ENCODE measurements around the gene ZNF142. TPM values are rescaled to one million over a fixed set of nuclear protein-coding genes. Genes with fewer than 3 reads are reported as not detected.

Gene ZNF142
- polyA plus RNA-seq, 6 donors from 2014 or later = 4.8 to 24.9 (median 5.9) TPM; not detected in 1

GRCh38 chr2:218642786-218643185, 16.6 kb downstream of the ZNF142 start:
- Mint-ChIP-seq H3K36me3 (peaks cover 8 to 21% of the 10 kb centered on the region in 2 donors), H3K27me3 (no peaks in the 10 kb centered on the region), H3K4me1 (no peaks in the 10 kb centered on the region), H3K9me3 (no peaks in the 10 kb centered on the region), H3K4me3 (peak overlapping the region in 1 of 8 donors; percentile 71), H3K27ac (no peak overlapping the region)
- no peak for DNase-seq
- ATAC-seq (ENCODE audit: low read depth in 2 of 2) = no peak

DNA sequence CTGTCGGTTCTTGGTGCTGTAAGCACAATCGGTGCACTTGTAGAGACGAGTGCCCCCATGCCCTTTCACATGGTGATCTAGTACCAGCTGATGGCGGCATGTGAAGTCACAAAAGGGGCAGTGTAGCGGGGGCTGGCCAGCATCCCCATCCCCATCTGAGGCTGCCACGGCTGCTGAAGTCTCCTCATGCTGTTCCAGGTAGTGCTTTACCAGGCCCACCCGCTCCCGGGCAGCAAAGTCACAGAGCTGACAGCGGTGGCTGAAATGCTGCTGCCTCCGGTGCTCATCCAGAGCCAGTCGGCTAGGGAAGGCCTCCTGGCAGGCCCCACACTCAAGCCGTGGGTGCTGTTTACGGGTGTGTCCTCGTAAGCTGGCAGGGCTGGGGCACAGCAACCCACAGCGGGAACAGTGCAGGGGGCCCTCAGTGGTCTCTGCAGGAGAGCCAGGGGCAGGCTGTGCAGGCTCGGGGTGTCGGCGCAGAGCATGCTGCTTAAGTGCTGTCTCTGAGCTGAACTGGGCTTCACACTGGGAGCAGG, 17.2 kb downstream of the ZNF142 start:
- H3K27ac Mint-ChIP-seq = peak overlapping the region in 1 of 6 donors; percentile 49
- H3K9me3 Mint-ChIP-seq = no peaks in the 10 kb centered on the region
- H3K27me3 Mint-ChIP-seq = no peaks in the 10 kb centered on the region
- ATAC-seq (ENCODE audit: low read depth in 2 of 2) = no peak
- peaks cover 12 to 27% of the 10 kb centered on the region in 2 donors for H3K36me3 Mint-ChIP-seq
- H3K4me1 Mint-ChIP-seq = no peaks in the 10 kb centered on the region
- no peak for DNase-seq
- no peak overlapping the region for H3K4me3 Mint-ChIP-seq

- no peak for ATAC-seq (ENCODE audit: low read depth in 2 of 2)
- no peak overlapping the region for H3K27ac Mint-ChIP-seq
Measured at GRCh38 chr2:218638372-218638771, 21.1 kb downstream of the ZNF142 start.

GRCh38 chr2:218635719-218636118, 23.7 kb downstream of the ZNF142 start:
- Mint-ChIP-seq H3K27me3 (no peaks in the 10 kb centered on the region), H3K36me3 (peaks cover 13 to 23% of the 10 kb centered on the region in 2 donors), H3K4me3 (no peak overlapping the region), H3K27ac (no peak overlapping the region), H3K4me1 (peaks cover 0 to 2% (median 0%) of the 10 kb centered on the region in 3 donors), H3K9me3 (no peaks in the 10 kb centered on the region)
- DNase-seq (no peak), ATAC-seq (ENCODE audit: low read depth in 2 of 2) (no peak)

More at GRCh38 chr2:218638372-218638771, 21.1 kb downstream of the ZNF142 start:
- no peak overlapping the region for H3K4me3 Mint-ChIP-seq
- no peak for DNase-seq
- H3K4me1 Mint-ChIP-seq = peaks cover 0 to 2% (median 0%) of the 10 kb centered on the region in 3 donors
- no peaks in the 10 kb centered on the region for H3K27me3 Mint-ChIP-seq
- no peaks in the 10 kb centered on the region for H3K9me3 Mint-ChIP-seq
- H3K36me3 Mint-ChIP-seq = peaks cover 13 to 23% of the 10 kb centered on the region in 2 donors

- Mint-ChIP-seq H3K27ac (peak overlapping the region in 1 of 6 donors; percentile 61), H3K36me3 (peaks cover 6 to 9% of the 10 kb centered on the region in 2 donors), H3K27me3 (no peaks in the 10 kb centered on the region), H3K4me3 (no peak overlapping the region), H3K9me3 (no peaks in the 10 kb centered on the region), H3K4me1 (peaks cover 0 to 2% (median 0%) of the 10 kb centered on the region in 3 donors)
- DNase-seq = no peak
- ATAC-seq (ENCODE audit: low read depth in 2 of 2) = no peak
Measured at GRCh38 chr2:218631837-218632236, 27.6 kb downstream of the ZNF142 start.

GRCh38 chr2:218627939-218628338, 31.5 kb downstream of the ZNF142 start:
- H3K4me3 Mint-ChIP-seq = no peak overlapping the region
- DNase-seq (no peak), ATAC-seq (ENCODE audit: low read depth in 2 of 2) (no peak)
- H3K27me3 Mint-ChIP-seq = no peaks in the 10 kb centered on the region
- H3K4me1 Mint-ChIP-seq = peaks cover 0 to 6% (median 4%) of the 10 kb centered on the region in 3 donors
- H3K9me3 Mint-ChIP-seq = no peaks in the 10 kb centered on the region
- H3K27ac Mint-ChIP-seq = peak overlapping the region in 2 of 6 donors; percentile 13 to 57
- H3K36me3 Mint-ChIP-seq = no peaks in the 10 kb centered on the region

GRCh38 chr2:218626369-218626768, 33.1 kb downstream of the ZNF142 start:
- Mint-ChIP-seq H3K4me3 (no peak overlapping the region), H3K27me3 (no peaks in the 10 kb centered on the region), H3K4me1 (peaks cover 0 to 6% (median 4%) of the 10 kb centered on the region in 3 donors), H3K9me3 (no peaks in the 10 kb centered on the region), H3K27ac (no peak overlapping the region), H3K36me3 (no peaks in the 10 kb centered on the region)
- ATAC-seq (ENCODE audit: low read depth in 2 of 2) (no peak), DNase-seq (no peak)

GRCh38 chr2:218623366-218623705, 36.1 kb downstream of the ZNF142 start:
- H3K4me1 Mint-ChIP-seq = peaks cover 0 to 6% (median 4%) of the 10 kb centered on the region in 3 donors
- H3K9me3 Mint-ChIP-seq = no peaks in the 10 kb centered on the region
- no peak for DNase-seq
- H3K36me3 Mint-ChIP-seq = no peaks in the 10 kb centered on the region
- H3K27me3 Mint-ChIP-seq = peaks cover 0 to 6% (median 0%) of the 10 kb centered on the region in 3 donors
- peak overlapping the region in 1 of 8 donors; percentile 7 for H3K4me3 Mint-ChIP-seq
- H3K27ac Mint-ChIP-seq = peak overlapping the region in 2 of 6 donors; percentile 62 to 90
- no peak for ATAC-seq (ENCODE audit: low read depth in 2 of 2)

- H3K4me1 Mint-ChIP-seq = peaks cover 0 to 6% (median 4%) of the 10 kb centered on the region in 3 donors
- H3K36me3 Mint-ChIP-seq = no peaks in the 10 kb centered on the region
- H3K4me3 Mint-ChIP-seq = peak overlapping the region in 1 of 8 donors; percentile 7
- H3K9me3 Mint-ChIP-seq = no peaks in the 10 kb centered on the region
- peaks cover 0 to 6% (median 0%) of the 10 kb centered on the region in 3 donors for H3K27me3 Mint-ChIP-seq
- ATAC-seq (ENCODE audit: low read depth in 2 of 2) (no peak), DNase-seq (no peak)
- peak overlapping the region in 1 of 6 donors; percentile 90 for H3K27ac Mint-ChIP-seq
Measured at GRCh38 chr2:218622606-218623365, 36.6 kb downstream of the ZNF142 start.

DNA sequence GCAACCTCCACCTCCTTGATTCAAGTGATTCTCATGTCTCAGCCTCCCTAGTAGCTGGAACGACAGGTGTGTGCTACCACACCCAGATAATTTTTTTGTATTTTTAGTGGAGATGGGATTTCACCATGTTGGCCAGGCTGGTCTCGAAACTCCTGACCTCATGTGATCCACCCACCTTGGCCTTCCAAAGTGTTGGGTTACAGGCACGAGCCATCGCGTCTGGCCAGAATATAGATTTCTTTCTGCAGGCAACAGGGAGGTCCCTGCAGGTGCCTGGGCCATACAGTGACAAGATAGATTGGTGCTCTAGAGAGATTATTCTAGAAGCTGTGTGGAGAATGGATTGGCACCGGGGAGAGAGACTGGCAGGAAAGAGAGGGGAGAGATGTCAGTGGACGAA, 38.4 kb downstream of the ZNF142 start:
- peaks cover 0 to 6% (median 0%) of the 10 kb centered on the region in 3 donors for H3K27me3 Mint-ChIP-seq
- ATAC-seq (ENCODE audit: low read depth in 2 of 2) = no peak

DNA sequence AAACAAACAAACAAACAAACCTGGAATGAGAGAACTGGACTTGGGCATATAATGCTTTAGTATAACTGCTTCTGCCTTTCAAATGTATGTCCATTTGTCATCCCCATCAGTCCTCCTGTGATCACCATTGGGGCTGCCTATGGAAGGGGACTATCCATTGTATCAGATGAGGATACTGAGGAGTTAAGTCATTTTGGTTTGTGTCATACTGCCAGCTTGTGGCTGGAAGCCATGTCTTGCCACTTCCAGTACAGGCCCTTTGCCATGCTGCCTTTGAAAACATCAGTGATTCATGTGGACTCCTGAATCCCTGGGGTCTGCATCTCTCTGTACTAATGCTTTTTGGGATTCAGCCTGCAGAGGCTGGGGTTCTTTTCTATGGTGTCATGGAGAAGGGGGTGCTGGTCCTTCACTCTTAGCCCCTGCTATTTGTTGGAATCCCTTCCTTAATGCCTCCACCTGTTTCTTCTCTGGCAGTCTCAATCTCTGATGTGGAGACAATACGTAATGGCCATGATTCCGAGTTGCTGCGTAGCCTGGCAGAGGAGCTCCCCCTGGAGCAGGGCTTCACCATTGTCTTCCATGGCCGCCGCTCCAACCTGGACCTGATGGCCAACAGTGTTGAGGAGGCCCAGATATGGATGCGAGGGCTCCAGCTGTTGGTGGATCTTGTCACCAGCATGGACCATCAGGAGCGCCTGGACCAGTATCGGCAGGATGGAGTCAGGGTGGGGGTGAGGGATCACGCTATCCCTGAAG, 41.1 kb downstream of the ZNF142 start:
- peaks cover 0 to 4% (median 3%) of the 10 kb centered on the region in 3 donors for H3K4me1 Mint-ChIP-seq
- no peak overlapping the region for H3K4me3 Mint-ChIP-seq
- peaks cover 0 to 6% (median 0%) of the 10 kb centered on the region in 3 donors for H3K27me3 Mint-ChIP-seq
- no peak for ATAC-seq (ENCODE audit: low read depth in 2 of 2)
- DNase-seq = no peak
- no peaks in the 10 kb centered on the region for H3K9me3 Mint-ChIP-seq
- H3K36me3 Mint-ChIP-seq = no peaks in the 10 kb centered on the region
- H3K27ac Mint-ChIP-seq = no peak overlapping the region

More for the DNA sequence above, 38.4 kb downstream of the ZNF142 start:
- no peaks in the 10 kb centered on the region for H3K9me3 Mint-ChIP-seq
- H3K4me3 Mint-ChIP-seq = no peak overlapping the region
- peaks cover 0 to 6% (median 4%) of the 10 kb centered on the region in 3 donors for H3K4me1 Mint-ChIP-seq
- no peak for DNase-seq
- H3K36me3 Mint-ChIP-seq = no peaks in the 10 kb centered on the region
- no peak overlapping the region for H3K27ac Mint-ChIP-seq

DNA sequence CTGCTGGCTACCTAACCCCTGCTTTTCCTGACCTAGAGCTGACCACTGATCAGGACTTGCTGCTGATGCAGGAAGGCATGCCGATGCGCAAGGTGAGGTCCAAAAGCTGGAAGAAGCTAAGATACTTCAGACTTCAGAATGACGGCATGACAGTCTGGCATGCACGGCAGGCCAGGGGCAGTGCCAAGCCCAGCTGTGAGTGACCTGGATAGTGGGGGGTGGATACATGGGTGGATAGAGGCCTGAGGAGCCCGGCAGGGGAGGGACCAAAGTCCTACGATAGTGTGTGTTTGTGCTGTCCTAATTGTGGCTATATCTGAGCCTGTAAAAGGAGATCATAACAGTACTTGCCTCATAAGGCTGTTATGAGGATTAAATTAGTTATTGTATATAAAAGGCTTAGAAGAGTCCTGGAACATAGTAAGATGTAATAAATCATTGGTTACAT, 43.5 kb downstream of the ZNF142 start:
- no peak overlapping the region for H3K4me3 Mint-ChIP-seq
- ATAC-seq (ENCODE audit: low read depth in 2 of 2) = no peak
- H3K9me3 Mint-ChIP-seq = no peaks in the 10 kb centered on the region
- no peaks in the 10 kb centered on the region for H3K4me1 Mint-ChIP-seq
- H3K27me3 Mint-ChIP-seq = peaks cover 0 to 15% (median 0%) of the 10 kb centered on the region in 3 donors
- peak overlapping the region in 1 of 6 donors; percentile 20 for H3K27ac Mint-ChIP-seq
- no peaks in the 10 kb centered on the region for H3K36me3 Mint-ChIP-seq
- no peak for DNase-seq

DNA sequence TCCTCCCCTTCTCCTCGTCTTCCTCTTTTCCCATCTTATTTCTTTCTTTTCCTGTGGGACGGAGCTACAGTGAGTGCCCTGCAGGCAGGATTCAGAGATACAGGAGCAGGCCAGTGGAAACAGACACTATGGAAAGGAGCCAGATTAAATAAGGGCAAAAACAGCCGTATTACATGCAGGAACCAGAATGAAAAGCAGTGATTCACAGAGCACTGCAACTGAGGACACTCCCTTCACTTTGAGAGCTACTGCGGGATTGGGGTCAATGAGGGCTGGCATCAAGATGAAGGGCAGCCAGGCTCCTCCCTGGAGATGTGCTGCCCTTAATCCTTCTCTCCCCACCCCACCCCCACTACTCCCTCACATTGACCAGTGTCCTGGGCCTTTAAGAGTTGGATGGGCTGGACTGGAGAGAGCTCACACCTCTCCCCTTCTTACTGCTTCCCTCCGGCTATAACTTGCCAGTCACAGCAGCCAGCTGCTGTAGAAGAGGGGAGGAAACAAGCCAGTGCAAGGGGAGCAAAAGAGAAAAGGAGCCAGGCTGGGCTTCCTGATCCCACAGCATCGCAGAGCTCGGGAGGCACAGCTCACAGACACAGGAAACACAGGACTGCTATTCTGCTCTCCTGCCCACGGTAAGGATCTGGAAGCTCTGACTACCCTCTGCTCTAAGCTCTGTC, 51.8 kb downstream of the ZNF142 start, which contains the start of gene PLCD4:
Gene PLCD4, plus strand, starts transcription at position 464 of the 680 bp plus-strand sequence. CDS start 7,841 bp downstream, outside the sequence.
- no peaks in the 10 kb centered on the region for H3K4me1 Mint-ChIP-seq

More for the DNA sequence above, 51.8 kb downstream of the ZNF142 start, which contains the start of gene PLCD4:
- Mint-ChIP-seq H3K9me3 (no peaks in the 10 kb centered on the region), H3K27ac (peak within 1 kb of the TSS in 2 of 6 donors; percentile 29 to 40), H3K4me3 (no peak within 1 kb of the TSS), H3K27me3 (peaks cover 5 to 28% (median 19%) of the 10 kb centered on the region in 3 donors), H3K36me3 (peaks cover 0 to 9% of the 10 kb centered on the region in 2 donors)
- DNase-seq (no peak), ATAC-seq (ENCODE audit: low read depth in 2 of 2) (no peak)

Measured in naive B cell (primary cell).